NCI-H774 (cell line): Measurements from ENCODE around the gene RBM38.

ENCODE experiments used
- DNase-seq: peaks from one replicate; lab custom pipeline; 2025; lab: John Stamatoyannopoulos, UW

The RBM38 gene

DNA sequence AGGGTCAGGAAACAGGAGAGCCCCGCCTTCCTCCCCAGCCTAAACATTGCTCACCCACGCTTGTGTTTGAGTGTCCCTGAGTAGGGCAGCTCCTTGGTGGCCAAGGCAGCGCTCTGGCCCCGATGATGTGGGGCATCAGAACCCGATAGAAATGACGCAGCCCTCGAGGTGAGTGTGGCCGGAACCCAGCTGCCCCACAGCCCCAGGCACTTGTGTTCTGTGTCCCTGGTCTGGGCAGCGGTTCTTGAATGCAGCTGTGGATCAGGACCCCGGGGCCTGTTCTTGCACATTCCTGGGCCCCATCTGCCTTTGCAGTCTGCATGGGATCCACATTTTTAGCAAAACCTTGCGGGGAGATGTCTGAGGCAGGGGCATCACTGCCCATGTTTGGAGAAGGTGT lies 12.8 kb downstream of the RBM38 start:
- no peak for DNase-seq

DNA sequence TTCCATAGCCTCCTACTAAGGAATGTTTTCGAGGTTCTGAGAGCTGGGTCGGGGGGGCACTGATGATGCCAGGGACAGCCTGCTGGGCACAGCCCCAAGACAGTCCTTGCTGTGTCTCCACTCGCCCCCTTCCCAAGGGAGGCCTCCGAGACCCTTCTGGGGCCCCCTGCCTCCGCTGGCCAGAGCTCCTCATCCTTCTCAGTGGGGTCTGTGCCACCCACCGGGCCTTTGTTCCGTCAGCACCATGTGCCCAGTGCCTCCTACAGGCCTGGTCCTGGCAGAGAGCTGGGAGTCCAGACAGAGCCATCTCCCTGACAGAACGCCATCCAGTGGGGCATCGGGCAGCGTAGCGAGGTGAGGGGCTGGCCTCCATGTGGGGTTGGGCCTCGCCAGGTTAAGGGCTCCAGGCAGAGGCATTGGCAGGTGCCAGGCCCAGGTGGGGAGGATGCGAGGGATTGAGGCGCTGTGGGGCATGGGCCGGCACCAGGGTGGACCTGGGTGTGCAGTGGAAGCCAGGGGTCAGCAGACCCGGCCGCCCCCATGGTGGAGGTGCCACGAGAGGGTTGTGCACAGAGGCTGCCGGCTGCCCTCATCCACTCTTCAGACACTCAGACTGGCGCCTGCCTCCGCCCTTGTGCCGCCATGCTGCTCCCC lies 13.3 kb downstream of the RBM38 start:
- DNase-seq, result no peak

DNA sequence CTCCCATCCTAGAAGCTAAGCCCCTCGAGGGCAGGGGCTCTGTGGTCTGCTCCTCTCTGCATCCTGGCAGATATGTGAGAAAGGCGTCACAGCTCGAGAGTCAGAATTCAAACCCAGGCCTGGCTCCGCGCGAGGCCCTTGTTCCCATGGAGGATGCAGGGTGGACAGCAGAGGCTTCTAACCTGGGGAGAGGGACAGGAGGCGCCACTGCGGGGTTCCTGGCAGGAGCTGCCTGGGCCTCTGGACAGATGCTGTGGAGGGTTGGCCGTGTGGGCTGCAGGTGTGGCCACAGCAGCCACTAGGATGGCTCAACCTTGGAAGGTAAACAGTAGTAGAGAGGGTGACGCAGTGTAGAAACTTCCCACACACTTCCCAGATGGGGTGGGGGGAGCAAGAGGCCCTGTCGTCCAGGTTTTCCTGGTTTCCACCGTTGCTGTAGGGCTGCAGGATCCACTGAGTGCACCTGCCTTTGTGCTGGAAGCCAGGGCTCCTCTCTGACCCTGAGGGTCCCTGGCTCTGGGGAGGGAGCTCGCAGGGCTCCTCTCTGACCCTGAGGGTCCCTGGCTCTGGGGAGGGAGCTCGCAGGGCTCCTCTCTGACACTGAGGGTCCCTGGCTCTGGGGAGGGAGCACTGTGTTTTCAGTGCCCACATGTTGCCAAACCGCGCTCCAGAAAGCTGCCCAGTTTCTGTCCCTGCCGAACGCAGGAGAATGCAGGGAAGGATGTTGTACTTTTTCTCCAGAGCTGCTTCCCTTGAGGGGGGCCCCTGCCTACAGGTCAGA lies 14.2 kb downstream of the RBM38 start:
- DNase-seq, result no peak

DNA sequence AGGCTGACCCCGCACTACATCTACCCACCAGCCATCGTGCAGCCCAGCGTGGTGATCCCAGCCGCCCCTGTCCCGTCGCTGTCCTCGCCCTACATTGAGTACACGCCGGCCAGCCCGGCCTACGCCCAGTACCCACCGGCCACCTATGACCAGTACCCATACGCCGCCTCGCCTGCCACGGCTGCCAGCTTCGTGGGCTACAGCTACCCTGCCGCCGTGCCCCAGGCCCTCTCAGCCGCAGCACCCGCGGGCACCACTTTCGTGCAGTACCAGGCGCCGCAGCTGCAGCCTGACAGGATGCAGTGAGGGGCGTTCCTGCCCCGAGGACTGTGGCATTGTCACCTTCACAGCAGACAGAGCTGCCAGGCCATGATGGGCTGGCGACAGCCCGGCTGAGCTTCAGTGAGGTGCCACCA lies 16.4 kb downstream of the RBM38 start:
- DNase-seq, result no peak

DNA sequence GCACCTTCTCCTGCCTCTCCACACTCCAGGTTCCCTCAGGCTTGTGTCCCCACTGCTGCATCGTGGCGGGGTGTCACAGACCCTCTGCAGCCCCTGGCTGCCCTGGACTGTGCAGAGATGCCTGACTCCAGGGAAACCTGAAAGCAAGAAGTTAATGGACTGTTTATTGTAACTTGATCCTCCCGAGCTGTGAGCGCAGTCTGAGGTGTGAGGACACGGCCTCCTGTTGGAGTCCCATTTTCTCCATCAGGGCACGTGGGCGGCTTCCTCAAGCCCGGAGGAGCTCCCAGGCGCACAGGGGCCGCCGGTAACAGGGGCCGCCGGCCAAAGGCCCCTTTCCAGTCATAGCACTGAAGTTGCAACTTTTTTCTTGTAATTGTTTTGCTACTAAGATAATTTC lies 16.9 kb downstream of the RBM38 start:
- DNase-seq, result no peak

DNA sequence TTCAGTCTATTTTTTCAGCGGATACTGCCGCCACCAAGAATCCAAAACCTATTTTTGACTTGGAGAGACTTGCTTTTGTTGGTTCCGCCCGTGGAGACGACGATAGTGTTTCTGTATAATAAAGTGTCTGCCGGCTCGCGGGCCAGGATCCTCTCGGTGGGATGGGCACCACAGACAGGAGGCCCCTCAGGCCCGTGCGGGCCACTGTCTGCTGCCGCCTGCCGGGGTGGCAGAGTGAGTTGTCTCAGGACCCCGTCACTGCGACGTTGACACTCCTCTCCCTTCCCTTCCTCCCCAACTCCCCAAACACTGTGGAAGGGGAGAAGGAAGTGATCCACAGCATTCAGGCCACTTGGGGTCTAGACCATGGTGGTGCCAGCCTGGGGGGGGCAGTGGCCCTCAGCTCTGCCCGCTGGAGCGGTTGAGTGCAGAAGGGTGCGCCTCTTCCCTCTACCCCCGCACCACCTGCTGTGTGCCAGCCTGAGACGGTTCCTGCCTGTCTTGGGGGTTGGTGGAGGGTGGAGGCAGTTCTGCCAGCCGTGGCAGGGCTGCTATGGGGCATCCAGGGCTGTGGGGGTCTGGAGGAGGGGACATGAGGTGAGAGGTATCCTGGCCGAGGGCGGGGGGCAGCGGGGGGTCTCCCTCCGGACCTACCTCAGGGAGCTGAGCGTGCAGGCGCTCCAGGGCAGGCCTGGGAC lies 17.5 kb downstream of the RBM38 start:
- DNase-seq, result no peak

- DNase-seq, result no peak
Observed at GRCh38 chr20:57409316-57409671, 18.1 kb downstream of the RBM38 start.

DNA sequence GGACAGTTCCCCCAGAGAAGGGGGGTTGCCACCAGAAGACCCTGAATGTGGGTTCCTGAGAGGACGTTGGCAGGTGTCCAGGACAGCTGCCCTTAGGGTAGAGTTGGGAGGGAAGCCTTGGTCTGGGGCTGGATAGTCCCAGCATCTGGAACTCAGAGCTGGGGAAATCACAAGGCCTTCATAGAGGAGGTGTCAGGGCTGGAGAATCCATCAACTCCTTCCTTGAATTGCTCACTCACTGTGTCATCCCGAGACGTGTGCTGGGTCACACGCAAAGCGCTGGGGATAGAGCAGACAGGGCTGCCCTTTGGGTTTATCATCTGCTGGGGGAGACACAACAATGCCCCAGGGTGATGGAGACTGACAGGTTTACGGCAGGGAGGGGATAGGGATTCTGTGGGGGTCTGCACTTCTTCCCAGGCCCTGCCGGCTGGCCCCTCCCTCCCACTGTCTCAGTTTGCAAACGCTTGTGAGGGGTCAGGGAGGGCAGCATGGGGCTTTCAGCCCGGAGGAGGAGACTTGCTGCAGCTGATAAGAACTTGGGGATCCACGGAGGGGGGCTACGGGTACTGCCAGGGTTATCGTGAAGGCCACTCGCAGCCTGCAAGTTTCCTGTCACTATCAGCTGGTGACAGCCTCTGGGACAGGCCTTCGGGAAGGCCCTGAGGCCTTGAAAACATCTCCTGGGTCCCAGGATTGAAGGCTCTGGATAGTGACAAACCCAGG lies 18.6 kb downstream of the RBM38 start:
- DNase-seq, result no peak

DNA sequence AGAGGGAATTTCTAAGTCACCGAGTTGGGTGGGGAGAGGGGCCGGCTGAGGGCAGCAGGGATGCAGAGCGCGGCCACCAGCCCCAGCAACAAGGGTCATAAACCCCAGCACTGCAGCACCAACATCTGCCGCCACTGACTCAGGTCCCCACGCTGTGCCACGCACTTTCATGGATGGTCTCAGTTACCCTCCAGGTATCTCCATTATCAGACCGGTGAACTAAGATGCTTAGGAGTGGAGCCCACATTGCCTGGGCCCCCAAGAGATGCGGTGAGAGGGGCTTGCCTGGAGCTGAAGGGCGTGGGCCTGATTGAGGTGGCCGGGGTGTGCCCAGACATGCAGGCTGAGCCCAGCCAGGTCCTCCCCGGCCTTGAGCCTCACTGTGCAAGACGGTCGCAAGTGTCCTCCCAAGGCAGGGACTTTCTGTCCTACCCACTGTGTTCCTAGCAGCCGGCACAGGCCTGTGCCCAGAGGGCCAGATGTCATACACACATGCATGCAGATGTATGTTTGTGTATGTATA lies 19.3 kb downstream of the RBM38 start:
- no peak for DNase-seq

DNA sequence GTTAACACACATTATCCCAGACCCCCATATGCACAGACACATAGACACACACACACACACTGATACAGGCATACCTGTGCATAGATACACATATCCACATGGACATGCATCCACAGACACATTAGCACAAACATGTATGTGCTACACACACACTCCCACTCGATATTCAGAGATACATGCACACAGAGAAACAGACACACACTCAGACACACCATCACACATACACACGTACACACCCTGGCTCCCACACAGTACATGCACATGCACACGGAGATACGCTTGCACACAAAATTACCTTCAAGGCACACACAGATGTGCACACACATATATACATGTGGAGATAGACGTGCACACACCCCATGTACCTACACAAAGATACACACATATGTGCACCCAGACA lies 19.7 kb downstream of the RBM38 start:
- no peak for DNase-seq

GRCh38 chr20:57411406-57412283 lies 20.4 kb downstream of the RBM38 start:
- no peak for DNase-seq

DNA sequence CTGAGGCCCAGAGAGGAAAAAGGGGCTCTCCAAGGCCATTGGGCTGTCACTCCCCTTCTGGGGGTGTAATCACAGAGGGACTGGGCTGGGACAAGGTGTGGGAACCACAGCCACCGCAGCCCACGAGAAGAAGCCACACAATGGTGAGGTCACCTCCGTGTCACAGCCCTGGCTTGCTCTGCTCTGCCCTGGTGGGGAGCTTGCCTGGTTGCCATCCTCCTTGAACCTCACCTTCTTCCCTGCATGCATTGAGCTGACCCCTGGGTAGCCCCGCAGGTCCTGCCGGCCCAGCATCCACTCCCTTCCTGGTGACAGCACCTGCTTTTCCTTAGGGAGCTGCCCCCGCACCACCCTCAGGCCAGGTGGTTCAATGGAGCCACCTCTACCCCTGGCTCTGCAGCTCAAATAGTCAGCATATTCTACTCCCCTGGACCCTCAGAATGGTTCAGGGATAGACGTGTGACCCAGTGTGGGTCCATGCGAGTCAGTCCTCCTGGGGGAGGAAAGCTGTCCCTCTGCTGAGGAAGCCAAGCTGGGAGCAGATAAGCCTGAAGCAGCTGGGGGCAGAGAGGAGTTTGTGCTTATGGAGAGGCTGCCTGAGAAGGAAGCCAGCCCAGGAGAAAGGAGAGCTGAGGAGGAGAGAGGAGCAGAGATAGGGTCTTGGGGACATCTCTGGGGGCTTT lies 21.3 kb downstream of the RBM38 start:
- DNase-seq, result no peak

DNA sequence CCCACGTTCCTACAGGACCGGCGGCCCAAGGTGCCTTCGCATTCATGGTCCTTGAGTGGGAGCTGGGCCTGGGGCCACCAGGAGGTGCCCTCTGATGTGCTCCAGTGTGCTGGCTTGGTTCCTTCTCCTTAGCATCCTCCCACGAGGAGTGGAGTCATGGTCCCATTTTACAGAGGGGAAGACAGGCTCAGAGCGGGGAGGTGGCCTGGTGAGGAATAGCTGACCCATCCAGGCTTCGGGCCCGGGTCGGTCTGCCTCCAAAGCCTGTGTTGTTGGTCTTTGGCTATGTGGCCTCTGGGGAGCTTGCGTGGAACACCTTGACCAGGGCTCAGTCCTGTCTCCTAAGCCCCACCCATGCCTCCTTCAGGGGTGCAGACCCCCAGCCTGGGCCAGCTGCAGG lies 22.8 kb downstream of the RBM38 start:
- no peak for DNase-seq

- DNase-seq, result no peak
Observed at GRCh38 chr20:57414867-57415592, 23.8 kb downstream of the RBM38 start.

GRCh38 chr20:57415771-57416170 lies 24.6 kb downstream of the RBM38 start:
- DNase-seq, result no peak

DNA sequence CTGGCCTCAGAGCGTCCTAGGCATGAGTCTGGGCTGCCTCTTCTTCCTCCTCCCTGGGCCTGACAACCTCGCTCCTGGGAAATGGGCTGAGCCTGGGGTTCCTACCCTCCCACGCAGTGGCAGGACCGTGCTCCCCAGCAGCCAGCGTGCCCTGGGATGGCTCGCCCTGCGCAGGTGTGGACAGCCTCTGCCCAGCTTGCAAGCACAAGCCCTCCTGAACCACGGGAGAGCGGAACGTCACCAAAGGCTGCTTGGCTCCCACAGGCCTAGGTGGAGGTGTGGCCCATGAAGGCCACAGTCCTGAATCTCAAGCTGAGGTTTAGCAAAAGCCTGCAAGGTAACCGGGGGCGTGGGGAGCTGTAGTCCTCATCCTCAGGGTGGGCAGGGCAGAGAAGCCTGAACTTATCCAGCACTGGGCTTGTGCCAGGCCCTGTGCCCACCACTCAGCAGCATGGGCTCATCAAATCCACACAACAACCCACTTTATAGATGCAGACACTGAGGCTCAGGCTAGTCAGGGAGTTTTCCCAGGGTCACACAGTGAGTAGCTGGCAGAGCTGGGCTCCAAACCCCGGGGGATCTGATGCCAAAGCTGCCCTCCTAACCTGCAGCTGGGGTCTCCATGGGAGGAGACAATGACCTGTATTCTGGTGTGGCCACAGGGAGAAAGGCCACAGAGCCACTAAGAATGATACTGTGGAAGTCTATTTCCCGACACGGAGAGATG lies 25.3 kb downstream of the RBM38 start:
- DNase-seq, result no peak

- DNase-seq, result no peak
Observed at GRCh38 chr20:57417051-57417689, 26.0 kb downstream of the RBM38 start.

- DNase-seq, result no peak
Observed at GRCh38 chr20:57417830-57418780, 26.9 kb downstream of the RBM38 start.
